HG03565 (cell line): ENCODE results near the gene PDE3A.

Experiments used
- ATAC-seq: cut with Tn5 transposase; IDR thresholded peaks from one replicate; pipeline ENCODE4 v1.9.1; 2021; ENCODE audit warnings: mild to moderate bottlenecking, moderate library complexity; ENCODE audit not compliant: unreplicated experiment

The PDE3A gene

GRCh38 chr12:20681334-20681733, 313.0 kb downstream of the PDE3A start:
- ATAC-seq = no peak

GRCh38 chr12:20695232-20695631, 326.9 kb downstream of the PDE3A start, which contains the start of gene SLCO1C1:
SLCO1C1 (plus strand) TSS chr12:20695332; CDS start chr12:20699577, 4,245 bp downstream.
- no peak for ATAC-seq

GRCh38 chr12:20696181-20696905, 328.0 kb downstream of the PDE3A start:
- ATAC-seq = no peak

GRCh38 chr12:20701106-20701505, 332.8 kb downstream of the PDE3A start:
- ATAC-seq = no peak

GRCh38 chr12:20704860-20705259, 336.5 kb downstream of the PDE3A start:
- no peak for ATAC-seq

- ATAC-seq = no peak
These were observed 343.5 kb downstream of the PDE3A start for GRCh38 chr12:20711846-20712245.

- ATAC-seq = no peak
These were observed 347.7 kb downstream of the PDE3A start for GRCh38 chr12:20716037-20716436.

- ATAC-seq = no peak
These were observed 348.6 kb downstream of the PDE3A start for GRCh38 chr12:20716985-20717384.

GRCh38 chr12:20718294-20718693, 350.0 kb downstream of the PDE3A start:
- no peak for ATAC-seq

GRCh38 chr12:20722142-20722541, 353.8 kb downstream of the PDE3A start:
- no peak for ATAC-seq

- ATAC-seq = no peak
These were observed 362.9 kb downstream of the PDE3A start for GRCh38 chr12:20731274-20731673.
